CD4-positive, alpha-beta memory T cell (primary cell): Measurements from ENCODE around the gene GCSH. TPM values are rescaled to one million over a fixed set of nuclear protein-coding genes. Genes with fewer than 3 reads are reported as not detected.

Experiments
- CTCF ChIA-PET: fragments of 350-600 bp; sonication (Branson Sonifier 250); formaldehyde crosslinking; loops from one replicate; lab custom pipeline; 2021; ENCODE audit warnings: inconsistent platforms; ENCODE audit not compliant: partially characterized antibody; lab: Charles Lee
- POLR2A ChIA-PET: fragments of 350-600 bp; sonication (Branson Sonifier 250); formaldehyde crosslinking; loops from one replicate; lab custom pipeline; 2021; ENCODE audit not compliant: partially characterized antibody; lab: Charles Lee
- DNase-seq, 5 donors: peaks; one replicate each; pipeline versions ENCODE4 v3.0.0 to v3.0.0-alpha.2; 2020 to 2022; ENCODE audit warnings: mixed read lengths in 1 of 5
- H3K27ac ChIP-seq: one replicate; pipeline ENCODE4 v1.7.0; 2013; ENCODE audit warnings: low read depth, low read length
- H3K27me3 ChIP-seq: 2 replicates; pipeline ENCODE4 v1.7.0; 2013; ENCODE audit warnings: mild to moderate bottlenecking, low read length, moderate library complexity; ENCODE audit not compliant: insufficient read depth
- H3K36me3 ChIP-seq: 2 replicates; pipeline ENCODE4 v1.7.0; 2013; ENCODE audit warnings: mild to moderate bottlenecking, low read length, moderate library complexity; ENCODE audit not compliant: insufficient read depth
- H3K4me1 ChIP-seq: 2 replicates; pipeline ENCODE4 v1.7.0; 2013; ENCODE audit warnings: mild to moderate bottlenecking, low read length, moderate library complexity; ENCODE audit not compliant: insufficient read depth
- H3K4me3 ChIP-seq, 2 donors: one replicate each; pipeline ENCODE4 v1.7.0; 2013; ENCODE audit warnings: low read length in 2 of 2, mild to moderate bottlenecking in 1 of 2
- H3K9me3 ChIP-seq, 2 donors: one replicate each; pipeline ENCODE4 v1.7.0; 2013; ENCODE audit warnings: low read length in 2 of 2, control low read depth in 1 of 2; ENCODE audit not compliant: control insufficient read depth in 1 of 2
- H3K27ac Mint-ChIP-seq, 7 donors: one replicate each; pipeline ENCODE4 v1.8.0; 2020 to 2021; ENCODE audit warnings: mixed read lengths in 7 of 7, mild to moderate bottlenecking in 6 of 7, inconsistent platforms in 3 of 7, moderate library complexity in 3 of 7
- H3K27me3 Mint-ChIP-seq, 2 donors: one replicate each; pipeline ENCODE4 v1.8.0; 2020 to 2021; ENCODE audit warnings: mixed read lengths in 2 of 2
- H3K36me3 Mint-ChIP-seq, 2 donors: one replicate each; pipeline ENCODE4 v1.8.0; 2020 to 2021; ENCODE audit warnings: mixed read lengths in 2 of 2, inconsistent platforms in 1 of 2, mild to moderate bottlenecking in 1 of 2
- H3K4me1 Mint-ChIP-seq, 4 donors: one replicate each; pipeline ENCODE4 v1.8.0; 2020 to 2021; ENCODE audit warnings: mixed read lengths in 4 of 4, mild to moderate bottlenecking in 1 of 4
- H3K4me3 Mint-ChIP-seq, 8 donors: one replicate each; pipeline ENCODE4 v1.8.0; 2020 to 2021; ENCODE audit warnings: mixed read lengths in 8 of 8, mild to moderate bottlenecking in 7 of 8, moderate library complexity in 6 of 8, inconsistent platforms in 3 of 8
- H3K9me3 Mint-ChIP-seq, 8 donors: one replicate each; pipeline ENCODE4 v1.8.0; 2020 to 2021; ENCODE audit warnings: mixed read lengths in 8 of 8, mild to moderate bottlenecking in 5 of 8, inconsistent platforms in 3 of 8, moderate library complexity in 1 of 8
- intact Hi-C: fragments of 100-400 bp; cut with micrococcal nuclease; formaldehyde crosslinking; loops from one replicate; pipeline ENCODE4 v1.15.1; 2023
- polyA plus RNA-seq, 2 donors: library from polyadenylated mRNA; unstranded; fragments of 300-500 nt; fragmentation: Illumina TruSeq; gene quantifications; one replicate each; pipeline ENCODE4 v1.2.3, GENCODE V29; 2021
- total RNA-seq, 2 experiments: library from RNA; stranded (reverse); gene quantifications; one replicate each; pipeline ENCODE4 v1.2.3, GENCODE V29; 2021

Gene GCSH
- total RNA-seq (1 to 10 TPM; 3.5 to 4.9 TPM), polyA plus RNA-seq (1 to 10 TPM; 4.7 to 8.0 TPM)

DNA sequence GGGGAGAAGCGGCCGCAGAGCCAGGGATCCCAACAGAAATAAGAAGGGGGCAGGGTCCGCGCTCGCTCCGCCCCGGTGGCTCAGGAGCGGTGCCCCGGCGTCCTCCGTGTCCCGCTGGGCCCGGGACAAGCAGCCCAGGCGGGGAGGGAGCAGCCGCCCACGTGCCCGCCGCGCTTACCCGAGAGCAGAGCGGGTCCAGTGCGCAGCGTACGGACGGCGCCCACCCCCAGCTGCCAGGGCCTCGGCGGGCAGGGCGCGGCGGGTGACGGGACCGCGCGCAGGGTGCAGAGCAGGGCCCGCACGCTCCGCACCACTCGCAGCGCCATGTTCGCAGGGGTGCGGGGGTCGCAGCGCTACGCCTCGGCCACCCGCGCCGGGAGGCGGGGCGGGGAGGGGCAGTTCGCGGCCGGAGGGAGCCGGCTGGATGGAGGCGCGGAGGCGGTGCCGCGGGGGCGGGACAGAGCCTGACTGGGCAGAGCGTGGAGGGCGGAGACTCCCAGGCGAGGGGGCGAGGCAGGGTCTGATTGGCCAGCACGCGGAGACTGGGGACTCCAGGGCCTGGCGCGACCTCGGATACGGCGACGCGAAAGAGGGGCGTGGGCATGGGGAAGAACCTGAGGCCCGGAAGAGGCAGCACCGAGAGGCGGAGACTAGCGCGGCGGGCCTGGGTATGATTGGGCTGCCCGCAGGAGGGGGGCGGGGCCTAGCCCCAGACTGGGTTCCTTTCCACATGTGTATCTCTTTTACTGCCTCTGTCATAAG, at the start of gene GCSH:
GCSH (minus strand) TSS at position 443 of the 762 bp plus-strand sequence; CDS start at position 326, 117 bp downstream.
- no peaks in the 10 kb centered on the region for H3K9me3 ChIP-seq
- H3K4me1 ChIP-seq = peaks cover 11% of the 10 kb centered on the region
- Mint-ChIP-seq H3K27ac (peak within 1 kb of the TSS; percentile 18 to 83 (median 48)), H3K36me3 (peaks cover 0 to 3% of the 10 kb centered on the region in 2 donors), H3K4me3 (peak within 1 kb of the TSS; percentile 67 to 90 (median 85)), H3K9me3 (no peaks in the 10 kb centered on the region), H3K4me1 (peaks cover 4 to 17% (median 5%) of the 10 kb centered on the region in 4 donors), H3K27me3 (no peaks in the 10 kb centered on the region)
- DNase-seq = peak; percentile 97 to 99 (median 99)
- CTCF ChIA-PET = no interaction called here
- peak within 1 kb of the TSS; percentile 69 to 73 for H3K4me3 ChIP-seq
- H3K27me3 ChIP-seq = no peaks in the 10 kb centered on the region
- intact Hi-C loops = loop anchor here (1.0 to 2.0 kb wide), 5 partner anchors 19 to 349 kb away; partner anchors contain the start of genes ATMIN, C16orf46, CENPN and CMIP
- H3K27ac ChIP-seq = peak within 1 kb of the TSS; percentile 37
- H3K36me3 ChIP-seq = no peaks in the 10 kb centered on the region
- POLR2A ChIA-PET = interaction anchor here (1.7 kb wide), 1 partner anchor 19 kb away, joined by 8 read pairs; the partner anchor contains the start of gene C16orf46

DNA sequence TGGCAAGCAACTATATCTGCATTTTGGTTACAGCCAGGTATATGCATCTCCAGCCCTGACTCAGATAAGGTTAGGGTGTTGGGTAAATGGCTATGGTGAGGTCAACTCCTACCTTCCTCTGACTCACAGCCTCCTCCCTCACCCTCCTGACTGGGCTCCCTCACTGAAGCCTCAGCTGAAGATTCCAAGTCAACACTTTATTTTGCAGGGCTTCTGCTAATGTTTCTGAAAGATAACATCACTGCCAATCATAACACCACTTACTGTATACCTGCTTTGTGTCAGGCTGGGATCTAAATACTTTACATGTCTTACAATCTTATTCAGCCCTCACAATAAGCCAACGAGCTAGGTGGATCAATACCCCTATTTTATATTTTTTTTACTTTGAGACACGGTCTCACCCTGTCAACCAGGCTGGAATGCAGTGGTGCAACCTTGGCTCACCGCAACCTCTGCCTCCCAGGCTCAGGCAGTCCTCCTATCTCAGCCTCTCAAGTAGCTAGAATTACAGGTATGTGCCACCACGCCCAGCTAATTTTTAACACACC, 47.8 kb upstream of the GCSH start:
- Mint-ChIP-seq H3K4me3 (no peak overlapping the region), H3K27me3 (peaks cover 3 to 10% of the 10 kb centered on the region in 2 donors), H3K9me3 (no peaks in the 10 kb centered on the region), H3K36me3 (no peaks in the 10 kb centered on the region), H3K27ac (no peak overlapping the region), H3K4me1 (no peaks in the 10 kb centered on the region)
- ChIA-PET POLR2A (no interaction called here), CTCF (no interaction called here)
- H3K27me3 ChIP-seq = no peaks in the 10 kb centered on the region
- no peaks in the 10 kb centered on the region for H3K4me1 ChIP-seq
- no peak overlapping the region for H3K27ac ChIP-seq
- intact Hi-C loops = no loop called here
- no peak for DNase-seq
- no peaks in the 10 kb centered on the region for H3K9me3 ChIP-seq
- no peak overlapping the region for H3K4me3 ChIP-seq
- no peaks in the 10 kb centered on the region for H3K36me3 ChIP-seq

DNA sequence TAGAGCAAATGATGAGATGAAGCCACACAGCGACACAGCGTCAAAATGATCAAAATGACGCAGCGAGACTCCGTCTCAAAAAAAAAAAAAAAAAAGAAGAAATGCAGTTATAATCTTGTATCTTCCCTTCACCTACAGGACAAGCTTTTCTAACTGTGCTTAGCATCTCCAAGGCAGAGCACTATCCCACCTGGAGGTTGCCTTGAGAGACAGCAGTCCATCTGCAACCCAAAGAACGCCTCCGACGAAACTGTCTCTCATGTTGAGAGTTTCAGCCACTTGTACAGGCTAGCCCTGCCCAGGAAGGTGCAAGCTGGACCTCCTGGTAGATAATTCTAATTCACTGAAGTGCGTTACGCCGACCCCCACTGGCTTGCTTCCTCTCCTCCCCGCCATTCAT, 46.7 kb upstream of the GCSH start:
- Histone ChIP-seq H3K9me3 (no peaks in the 10 kb centered on the region), H3K27me3 (no peaks in the 10 kb centered on the region), H3K36me3 (no peaks in the 10 kb centered on the region), H3K4me1 (no peaks in the 10 kb centered on the region), H3K4me3 (no peak overlapping the region), H3K27ac (no peak overlapping the region)
- Mint-ChIP-seq H3K36me3 (no peaks in the 10 kb centered on the region), H3K4me3 (no peak overlapping the region), H3K9me3 (no peaks in the 10 kb centered on the region), H3K27me3 (peaks cover 3 to 10% of the 10 kb centered on the region in 2 donors), H3K4me1 (no peaks in the 10 kb centered on the region), H3K27ac (no peak overlapping the region)
- CTCF ChIA-PET = interaction anchor here (0.7 to 1.7 kb wide), 2 partner anchors 9 to 375 kb away, joined by 3 read pairs; no protein-coding TSS in a partner anchor
- POLR2A ChIA-PET = no interaction called here
- intact Hi-C loops = no loop called here
- DNase-seq = no peak

DNA sequence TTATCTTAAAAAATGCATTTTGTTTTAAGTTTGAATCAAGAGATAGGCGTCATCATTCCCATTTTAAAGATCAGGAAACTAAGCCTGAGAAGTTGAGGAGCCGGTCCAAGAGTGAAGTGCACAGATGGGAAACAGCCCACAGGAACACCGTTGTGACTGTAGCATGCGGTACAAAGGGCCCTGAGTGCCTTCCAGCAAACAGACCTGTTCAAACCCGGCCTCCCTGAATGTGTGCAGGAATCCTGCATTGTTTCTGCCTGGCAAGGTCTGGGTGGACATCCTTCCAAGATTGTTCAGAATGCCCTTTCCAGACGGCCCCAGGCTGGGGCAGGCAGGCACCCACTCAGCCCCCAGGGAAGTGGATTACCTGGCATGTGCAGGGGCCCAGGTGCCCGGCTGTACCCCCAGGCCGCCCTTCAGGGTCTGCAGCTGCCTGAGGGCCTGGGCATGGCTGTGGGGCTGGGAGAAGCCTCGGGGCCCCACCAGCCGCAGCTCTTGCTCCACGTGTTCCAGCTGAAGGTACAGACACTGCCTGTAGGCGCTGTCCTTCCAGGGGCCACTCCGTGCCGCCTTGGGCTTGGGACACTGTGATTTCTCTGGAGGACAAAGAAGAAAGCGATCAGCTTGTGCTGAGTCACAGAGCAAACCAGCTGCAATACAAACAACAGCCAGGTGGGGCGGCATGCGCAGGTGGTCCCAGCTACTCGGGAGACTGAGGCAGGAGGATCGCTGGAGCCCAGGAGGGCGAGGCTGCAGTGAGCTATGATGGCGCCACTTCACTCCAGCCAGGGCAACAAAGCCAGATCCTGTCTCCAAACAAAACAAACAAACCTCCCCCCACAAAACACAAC, 45.0 kb upstream of the GCSH start:
- Mint-ChIP-seq H3K27me3 (peaks cover 2 to 8% of the 10 kb centered on the region in 2 donors), H3K27ac (no peak overlapping the region), H3K36me3 (no peaks in the 10 kb centered on the region), H3K4me1 (no peaks in the 10 kb centered on the region), H3K4me3 (no peak overlapping the region), H3K9me3 (no peaks in the 10 kb centered on the region)
- Histone ChIP-seq H3K27ac (no peak overlapping the region), H3K4me3 (no peak overlapping the region), H3K36me3 (no peaks in the 10 kb centered on the region), H3K9me3 (no peaks in the 10 kb centered on the region), H3K4me1 (no peaks in the 10 kb centered on the region), H3K27me3 (no peaks in the 10 kb centered on the region)
- DNase-seq = no peak
- ChIA-PET CTCF (no interaction called here), POLR2A (no interaction called here)
- intact Hi-C loops = no loop called here

DNA sequence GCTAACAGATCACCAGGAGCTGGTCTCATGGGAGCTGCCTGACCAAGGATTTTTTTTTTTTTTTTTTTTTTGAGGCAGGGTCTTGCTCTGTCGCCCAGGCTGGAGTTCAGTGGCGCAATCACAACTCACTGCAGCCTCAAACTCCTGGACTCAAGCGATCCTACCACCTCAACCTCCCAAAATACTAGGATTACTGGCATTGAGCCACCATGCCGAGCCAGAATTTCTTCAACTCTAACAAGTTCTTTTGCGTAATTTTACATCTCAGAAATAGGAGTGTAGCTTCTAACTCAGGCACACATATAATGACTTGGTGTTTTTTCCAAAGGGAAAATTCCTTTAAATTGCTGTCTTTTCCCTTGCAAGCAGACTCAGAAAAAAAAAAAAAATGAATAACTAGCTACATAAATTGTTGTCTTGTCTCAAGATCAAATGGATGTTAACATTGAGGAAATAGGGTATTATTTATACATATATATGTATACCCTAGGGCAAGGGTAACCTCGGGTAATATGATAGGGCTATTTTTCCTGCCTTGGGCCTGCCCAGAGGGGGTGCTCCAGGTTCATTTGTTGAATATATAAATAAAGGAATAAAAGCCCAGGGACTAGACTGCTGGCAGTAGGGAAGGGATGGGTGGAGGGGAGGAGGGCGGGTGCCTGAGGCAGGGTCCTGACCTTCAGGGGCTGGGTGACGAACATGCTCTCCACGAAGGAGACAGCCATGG, 42.8 kb upstream of the GCSH start:
- no peak overlapping the region for H3K27ac ChIP-seq
- intact Hi-C loops = no loop called here
- peaks cover 0 to 4% of the 10 kb centered on the region in 2 donors for H3K27me3 Mint-ChIP-seq
- no peaks in the 10 kb centered on the region for H3K9me3 ChIP-seq
- no peaks in the 10 kb centered on the region for H3K36me3 Mint-ChIP-seq
- H3K4me3 ChIP-seq = no peak overlapping the region
- no peak for DNase-seq
- H3K4me1 ChIP-seq = no peaks in the 10 kb centered on the region
- H3K36me3 ChIP-seq = no peaks in the 10 kb centered on the region
- no peaks in the 10 kb centered on the region for H3K9me3 Mint-ChIP-seq
- no peaks in the 10 kb centered on the region for H3K4me1 Mint-ChIP-seq
- H3K4me3 Mint-ChIP-seq = no peak overlapping the region
- no peaks in the 10 kb centered on the region for H3K27me3 ChIP-seq
- CTCF ChIA-PET = no interaction called here
- H3K27ac Mint-ChIP-seq = no peak overlapping the region
- POLR2A ChIA-PET = interaction anchor here (0.6 kb wide), 1 partner anchor 103 kb away, joined by 3 read pairs; no protein-coding TSS in a partner anchor

DNA sequence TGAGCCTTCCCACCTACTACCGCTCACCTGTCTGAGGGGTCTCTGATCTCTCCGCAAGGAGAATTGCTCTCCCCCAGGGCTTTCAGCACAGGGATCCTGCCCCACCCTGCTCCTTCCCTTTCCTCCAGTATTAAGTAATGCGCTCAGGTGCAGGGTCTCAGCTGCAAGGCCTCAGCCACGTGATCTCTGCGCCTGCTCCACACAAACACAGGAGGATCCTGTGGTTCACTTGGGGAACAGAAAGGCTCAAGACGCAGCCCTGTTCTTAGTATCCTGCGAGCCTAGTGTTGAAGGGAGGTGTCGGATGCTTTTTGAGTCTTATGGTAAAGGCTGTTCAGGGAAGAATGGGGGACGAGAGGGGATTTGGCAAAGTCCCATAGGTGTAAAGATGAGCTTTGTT, 41.6 kb upstream of the GCSH start:
- Mint-ChIP-seq H3K27me3 (peaks cover 0 to 2% of the 10 kb centered on the region in 2 donors), H3K4me3 (no peak overlapping the region), H3K36me3 (no peaks in the 10 kb centered on the region), H3K4me1 (no peaks in the 10 kb centered on the region), H3K9me3 (no peaks in the 10 kb centered on the region), H3K27ac (no peak overlapping the region)
- DNase-seq = no peak
- H3K9me3 ChIP-seq = no peaks in the 10 kb centered on the region
- H3K4me1 ChIP-seq = no peaks in the 10 kb centered on the region
- no peak overlapping the region for H3K27ac ChIP-seq
- intact Hi-C loops = no loop called here
- H3K36me3 ChIP-seq = no peaks in the 10 kb centered on the region
- no peak overlapping the region for H3K4me3 ChIP-seq
- CTCF ChIA-PET = interaction anchor here (1.4 kb wide), 1 partner anchor 67 kb away, joined by 3 read pairs; no protein-coding TSS in a partner anchor
- POLR2A ChIA-PET = no interaction called here
- no peaks in the 10 kb centered on the region for H3K27me3 ChIP-seq
